ENCODE results near the gene BDNF.

DNA sequence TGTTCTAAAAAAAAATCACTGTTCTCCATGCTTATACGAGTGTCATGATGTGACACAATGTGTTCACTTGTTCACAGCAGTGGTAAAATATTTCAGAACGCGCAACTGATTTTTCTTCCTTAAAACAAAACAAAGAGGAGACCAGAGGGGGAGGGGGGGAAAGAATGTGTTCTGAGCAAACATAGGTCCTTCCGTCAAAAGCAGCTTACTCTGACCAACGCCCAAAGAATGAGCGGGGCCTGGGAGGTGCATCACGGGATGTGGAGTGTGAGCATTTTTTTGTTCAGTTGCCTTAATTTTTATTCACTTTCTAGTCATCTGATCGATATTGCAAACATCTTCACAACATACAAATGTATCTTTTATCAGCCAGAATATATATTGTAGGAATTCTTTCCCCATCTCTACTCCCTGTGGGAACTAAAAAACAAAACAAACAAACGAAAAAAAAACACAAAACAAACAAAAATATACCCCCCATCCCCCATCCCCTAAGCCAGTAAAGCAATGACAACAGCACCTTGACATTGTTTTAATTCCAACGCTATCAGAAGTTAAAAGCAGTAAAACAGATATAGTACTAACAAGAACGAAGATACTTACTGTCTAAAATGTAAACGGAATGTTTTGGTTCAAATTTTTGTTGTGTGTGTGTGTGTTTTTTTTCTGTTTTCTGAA, 43.3 kb downstream of the BDNF start:
- TF ChIP-seq, protein P1, sequence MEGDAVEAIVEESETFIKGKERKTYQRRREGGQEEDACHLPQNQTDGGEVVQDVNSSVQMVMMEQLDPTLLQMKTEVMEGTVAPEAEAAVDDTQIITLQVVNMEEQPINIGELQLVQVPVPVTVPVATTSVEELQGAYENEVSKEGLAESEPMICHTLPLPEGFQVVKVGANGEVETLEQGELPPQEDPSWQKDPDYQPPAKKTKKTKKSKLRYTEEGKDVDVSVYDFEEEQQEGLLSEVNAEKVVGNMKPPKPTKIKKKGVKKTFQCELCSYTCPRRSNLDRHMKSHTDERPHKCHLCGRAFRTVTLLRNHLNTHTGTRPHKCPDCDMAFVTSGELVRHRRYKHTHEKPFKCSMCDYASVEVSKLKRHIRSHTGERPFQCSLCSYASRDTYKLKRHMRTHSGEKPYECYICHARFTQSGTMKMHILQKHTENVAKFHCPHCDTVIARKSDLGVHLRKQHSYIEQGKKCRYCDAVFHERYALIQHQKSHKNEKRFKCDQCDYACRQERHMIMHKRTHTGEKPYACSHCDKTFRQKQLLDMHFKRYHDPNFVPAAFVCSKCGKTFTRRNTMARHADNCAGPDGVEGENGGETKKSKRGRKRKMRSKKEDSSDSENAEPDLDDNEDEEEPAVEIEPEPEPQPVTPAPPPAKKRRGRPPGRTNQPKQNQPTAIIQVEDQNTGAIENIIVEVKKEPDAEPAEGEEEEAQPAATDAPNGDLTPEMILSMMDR (conservative IDR thresholded peaks at IDR 0.05; ENCODE audit: low read length): no peak
- no peak for TF ChIP-seq EZH2phosphoT487 (IDR thresholded peaks at IDR 0.05; ENCODE audit: borderline replicate concordance)
